B cell (primary cell): ENCODE data around the gene ZNF354C.

ENCODE experiments used
- EZH2 ChIP-seq: IDR thresholded peaks from 2 replicates; pipeline ENCODE4 v1.6.1; 2012; ENCODE audit warnings: borderline replicate concordance, low read depth, mild to moderate bottlenecking, moderate library complexity, low read length; ENCODE audit not compliant: insufficient read depth, poor library complexity, severe bottlenecking
- TF ChIP-seq, protein P1 (sequence below): fragments of 200-600 bp; IDR thresholded peaks from one replicate; pipeline ENCODE4 v1.8.0; 2022; ENCODE audit warnings: antibody characterized with exemption, mild to moderate bottlenecking

DNA sequence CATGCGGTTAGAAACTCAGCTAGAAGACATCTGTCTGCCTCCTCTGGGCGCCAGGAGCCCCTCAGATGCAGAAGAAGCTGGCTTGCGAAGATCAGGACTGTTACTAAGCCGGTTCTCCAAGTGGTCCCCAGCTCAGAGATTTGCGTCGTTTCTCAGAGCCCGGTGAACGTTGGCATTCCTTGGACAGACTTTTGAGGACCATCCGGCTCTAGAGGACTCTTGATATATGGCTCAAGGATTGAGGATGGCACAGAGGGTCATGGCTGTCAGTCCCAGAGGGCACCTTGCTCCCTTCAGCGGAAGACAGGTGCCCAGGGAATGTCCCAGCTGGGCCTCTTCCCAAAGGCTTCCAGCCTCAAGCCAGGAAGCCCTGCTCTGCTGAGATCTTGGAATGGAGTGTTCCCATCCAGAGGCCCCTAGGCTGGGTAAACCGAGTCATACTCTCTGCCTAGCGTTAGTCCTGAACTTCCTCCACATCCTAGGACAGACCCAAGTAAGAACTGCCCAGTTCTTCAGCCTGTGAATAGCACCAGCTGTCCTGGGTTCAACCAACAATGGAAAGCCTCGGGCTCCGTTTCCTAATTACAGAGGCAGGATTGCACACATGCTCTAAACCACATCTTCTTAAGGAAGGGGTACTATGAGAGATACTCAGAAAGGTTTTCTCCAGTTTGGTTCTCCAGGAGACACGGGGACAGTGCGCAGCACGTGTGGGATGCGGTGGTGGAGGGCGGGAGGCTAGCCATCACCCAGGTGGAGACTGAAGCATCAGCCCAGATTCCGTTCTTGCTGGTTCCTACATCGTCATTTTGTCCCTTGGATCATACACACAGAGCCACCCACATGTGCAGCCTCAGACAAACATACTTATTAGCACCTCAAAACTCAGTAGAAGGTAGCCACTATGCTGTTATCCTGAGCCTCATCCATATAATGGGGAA lies 51.4 kb downstream of the ZNF354C start:
- TF ChIP-seq, protein P1, sequence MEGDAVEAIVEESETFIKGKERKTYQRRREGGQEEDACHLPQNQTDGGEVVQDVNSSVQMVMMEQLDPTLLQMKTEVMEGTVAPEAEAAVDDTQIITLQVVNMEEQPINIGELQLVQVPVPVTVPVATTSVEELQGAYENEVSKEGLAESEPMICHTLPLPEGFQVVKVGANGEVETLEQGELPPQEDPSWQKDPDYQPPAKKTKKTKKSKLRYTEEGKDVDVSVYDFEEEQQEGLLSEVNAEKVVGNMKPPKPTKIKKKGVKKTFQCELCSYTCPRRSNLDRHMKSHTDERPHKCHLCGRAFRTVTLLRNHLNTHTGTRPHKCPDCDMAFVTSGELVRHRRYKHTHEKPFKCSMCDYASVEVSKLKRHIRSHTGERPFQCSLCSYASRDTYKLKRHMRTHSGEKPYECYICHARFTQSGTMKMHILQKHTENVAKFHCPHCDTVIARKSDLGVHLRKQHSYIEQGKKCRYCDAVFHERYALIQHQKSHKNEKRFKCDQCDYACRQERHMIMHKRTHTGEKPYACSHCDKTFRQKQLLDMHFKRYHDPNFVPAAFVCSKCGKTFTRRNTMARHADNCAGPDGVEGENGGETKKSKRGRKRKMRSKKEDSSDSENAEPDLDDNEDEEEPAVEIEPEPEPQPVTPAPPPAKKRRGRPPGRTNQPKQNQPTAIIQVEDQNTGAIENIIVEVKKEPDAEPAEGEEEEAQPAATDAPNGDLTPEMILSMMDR, result no peak
- no peak for TF ChIP-seq EZH2
